Esophagus muscularis mucosa (tissue), 4 donors: ENCODE data around the gene SMPD3.

ENCODE experiments used
- EP300 ChIP-seq: sonication (generic); formaldehyde crosslinking; IDR thresholded peaks from one replicate; pipeline ENCODE4 v1.6.1; 2017; ENCODE audit warnings: antibody characterized with exemption
- POLR2AphosphoS5 ChIP-seq, 2 donors: sonication (generic); formaldehyde crosslinking; IDR thresholded peaks; one replicate each; pipeline ENCODE4 v1.6.1; 2017; ENCODE audit warnings: antibody characterized with exemption in 2 of 2
- TF ChIP-seq, protein P1 (sequence below), 3 experiments: fragments of 200-600 bp in 2 of 3; fragments of 450-650 bp in 1 of 3; sonication (generic) in 2 of 3; IDR thresholded peaks; one replicate each; pipeline ENCODE4 v1.5.1; 2017 to 2019; ENCODE audit warnings: antibody characterized with exemption in 3 of 3, mild to moderate bottlenecking in 2 of 3, moderate library complexity in 1 of 3

DNA sequence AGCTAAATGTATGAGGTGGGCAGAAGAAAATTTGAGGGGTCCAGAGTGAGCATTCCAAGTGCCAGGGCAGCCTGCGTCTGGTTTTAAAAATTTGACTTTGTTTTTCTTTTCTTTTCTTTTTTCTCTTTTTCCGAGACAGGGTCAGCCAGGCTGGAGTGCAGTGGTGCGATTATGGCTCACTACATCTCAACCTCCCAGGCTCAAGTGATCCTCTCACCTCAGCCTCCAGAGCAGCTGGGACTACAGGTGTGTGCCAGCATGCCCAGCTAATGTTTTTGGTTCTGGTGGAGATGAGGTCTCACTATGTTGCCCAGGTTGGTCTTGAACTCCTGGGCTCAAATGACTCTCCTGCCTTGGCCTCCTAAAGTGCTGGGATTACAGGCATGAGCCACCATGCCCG is 15.6 kb downstream of the SMPD3 start:
- TF ChIP-seq, protein P1, sequence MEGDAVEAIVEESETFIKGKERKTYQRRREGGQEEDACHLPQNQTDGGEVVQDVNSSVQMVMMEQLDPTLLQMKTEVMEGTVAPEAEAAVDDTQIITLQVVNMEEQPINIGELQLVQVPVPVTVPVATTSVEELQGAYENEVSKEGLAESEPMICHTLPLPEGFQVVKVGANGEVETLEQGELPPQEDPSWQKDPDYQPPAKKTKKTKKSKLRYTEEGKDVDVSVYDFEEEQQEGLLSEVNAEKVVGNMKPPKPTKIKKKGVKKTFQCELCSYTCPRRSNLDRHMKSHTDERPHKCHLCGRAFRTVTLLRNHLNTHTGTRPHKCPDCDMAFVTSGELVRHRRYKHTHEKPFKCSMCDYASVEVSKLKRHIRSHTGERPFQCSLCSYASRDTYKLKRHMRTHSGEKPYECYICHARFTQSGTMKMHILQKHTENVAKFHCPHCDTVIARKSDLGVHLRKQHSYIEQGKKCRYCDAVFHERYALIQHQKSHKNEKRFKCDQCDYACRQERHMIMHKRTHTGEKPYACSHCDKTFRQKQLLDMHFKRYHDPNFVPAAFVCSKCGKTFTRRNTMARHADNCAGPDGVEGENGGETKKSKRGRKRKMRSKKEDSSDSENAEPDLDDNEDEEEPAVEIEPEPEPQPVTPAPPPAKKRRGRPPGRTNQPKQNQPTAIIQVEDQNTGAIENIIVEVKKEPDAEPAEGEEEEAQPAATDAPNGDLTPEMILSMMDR (IDR thresholded peaks at IDR 0.05), result no peak
- TF ChIP-seq EP300 (no peak), POLR2AphosphoS5 (IDR thresholded peaks at IDR 0.05) (no peak)
